NCI-H1105 treated with DMSO at 0.1 percent for 48 hours (cell line): Measurements from ENCODE around the gene JAM3.
"Not testable (repeated sequence)": the region's sequence is repeated elsewhere in the genome, so short reads cannot be mapped to it uniquely, and the experiment has no call there.

ENCODE experiments used
- DNase-seq: peaks from one replicate; lab custom pipeline; 2025; lab: John Stamatoyannopoulos, UW

The JAM3 gene

GRCh38 chr11:134062265-134063123 lies 6.4 kb upstream of the JAM3 start:
- DNase-seq: no peak

DNA sequence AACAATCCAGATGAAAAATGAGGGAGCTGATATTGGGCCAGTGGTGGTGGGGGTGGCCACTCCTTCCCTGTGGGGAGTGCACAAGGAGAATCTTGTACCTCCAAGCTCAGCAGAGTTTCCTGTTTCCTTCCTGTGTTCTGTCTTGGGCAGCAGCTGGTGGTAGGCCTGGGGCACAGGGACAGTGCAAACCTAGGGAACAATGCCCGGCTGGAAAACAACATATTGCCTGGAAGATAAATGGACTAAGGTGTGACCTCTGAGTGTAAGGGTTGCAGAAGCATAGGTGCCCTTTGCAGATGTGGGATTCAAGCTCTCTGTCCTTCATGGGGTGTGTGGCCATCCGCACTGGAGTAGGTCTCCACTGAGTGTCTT lies 5.8 kb upstream of the JAM3 start:
- no peak for DNase-seq

- DNase-seq: peak; percentile 90
Observed at GRCh38 chr11:134063991-134064747, 4.7 kb upstream of the JAM3 start.

DNA sequence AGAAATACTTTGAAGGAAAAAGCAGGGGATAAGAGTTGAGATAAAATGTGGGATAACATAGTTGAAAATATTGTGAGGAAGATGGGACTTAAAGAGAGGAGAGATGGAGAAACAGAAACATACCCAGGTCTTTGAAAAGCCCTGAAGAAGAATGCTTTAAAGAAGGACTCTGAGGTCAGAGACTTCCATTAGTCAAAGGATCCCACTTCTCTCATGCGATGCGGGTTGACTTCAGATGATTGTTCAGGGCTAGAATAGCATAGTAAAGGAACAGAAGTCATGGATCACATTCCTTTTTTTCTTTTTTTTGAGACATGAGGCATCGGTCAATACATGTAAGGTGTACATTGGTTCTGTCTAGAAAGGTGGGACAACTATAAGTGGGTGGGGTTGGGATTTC lies 3.5 kb upstream of the JAM3 start:
- no peak for DNase-seq

GRCh38 chr11:134066943-134067885 lies 1.7 kb upstream of the JAM3 start:
- no peak for DNase-seq

- DNase-seq: peak; percentile 61
Observed at GRCh38 chr11:134069426-134070341, 812 bp downstream of the JAM3 start.

DNA sequence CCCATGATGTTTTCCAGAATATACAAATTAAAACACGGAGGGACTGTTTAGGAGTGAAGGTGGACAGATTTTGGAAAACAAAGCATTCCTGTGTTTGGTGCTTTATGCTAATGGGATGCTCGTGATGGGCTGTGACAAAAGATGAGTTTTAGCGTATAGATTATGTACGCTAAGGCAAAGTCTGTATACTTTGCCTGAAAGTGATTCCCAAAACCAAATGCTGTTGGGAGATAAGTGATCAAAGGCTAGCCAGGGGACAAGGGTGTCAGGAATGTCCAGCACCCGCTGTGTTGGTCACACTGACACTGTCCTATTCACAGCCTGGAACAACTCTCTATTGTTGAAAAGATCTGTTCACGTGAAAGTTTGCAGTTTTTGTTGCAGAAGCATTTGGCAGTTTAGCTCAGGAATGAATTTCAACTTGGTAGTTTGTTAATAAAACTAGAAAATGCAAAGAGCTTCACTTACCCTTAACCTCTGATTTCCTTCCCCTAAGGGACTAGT lies 1.5 kb downstream of the JAM3 start:
- DNase-seq: no peak

DNA sequence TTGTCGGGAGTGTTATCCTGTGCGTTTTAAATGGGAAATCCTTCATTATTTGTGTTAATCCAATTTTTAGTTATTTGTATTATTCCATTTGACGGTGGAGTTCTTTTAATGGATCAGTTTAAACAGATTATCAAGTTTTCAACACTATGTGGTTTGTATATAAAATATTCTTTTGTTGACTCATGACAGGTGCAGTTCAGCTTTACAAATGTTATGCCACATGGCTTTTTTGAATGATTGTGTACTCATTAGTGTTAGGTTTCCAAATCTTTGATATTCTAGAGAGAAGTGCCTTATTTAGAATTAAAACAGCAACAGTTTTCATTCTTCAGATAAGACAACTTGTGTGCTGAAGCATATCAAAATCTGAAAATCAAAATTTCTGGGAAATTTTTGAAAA lies 2.4 kb downstream of the JAM3 start:
- DNase-seq: peak; percentile 92

DNA sequence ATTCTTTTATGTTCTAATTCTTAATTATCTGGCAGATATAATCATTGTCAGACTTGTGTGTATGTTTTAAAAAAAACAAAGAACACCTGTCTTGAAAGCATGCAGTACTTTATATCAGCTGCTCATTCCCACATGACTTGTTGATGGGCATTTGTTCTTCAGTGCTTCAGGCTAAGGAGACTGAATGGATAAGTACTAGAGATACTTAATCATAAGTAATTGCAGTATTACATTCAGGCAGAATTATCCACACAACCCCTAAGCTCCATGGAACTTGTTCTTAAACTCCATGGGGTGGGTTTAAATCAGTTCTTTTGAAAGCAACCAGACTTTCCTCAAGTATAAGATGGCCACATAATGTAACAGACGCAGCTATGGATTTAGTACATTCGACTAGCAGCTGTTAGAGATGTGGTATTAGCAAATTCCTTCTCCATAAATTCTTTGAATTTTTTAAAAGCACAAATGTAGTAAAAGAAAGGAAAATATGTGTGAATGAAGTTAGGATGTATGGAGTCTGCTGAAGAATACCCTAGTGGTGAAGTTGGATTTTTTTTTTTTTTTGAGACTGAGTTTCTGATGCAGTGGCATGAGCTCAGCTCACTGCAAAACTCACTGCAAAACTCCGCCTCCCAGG lies 3.0 kb downstream of the JAM3 start:
- DNase-seq: peak; percentile 95

DNA sequence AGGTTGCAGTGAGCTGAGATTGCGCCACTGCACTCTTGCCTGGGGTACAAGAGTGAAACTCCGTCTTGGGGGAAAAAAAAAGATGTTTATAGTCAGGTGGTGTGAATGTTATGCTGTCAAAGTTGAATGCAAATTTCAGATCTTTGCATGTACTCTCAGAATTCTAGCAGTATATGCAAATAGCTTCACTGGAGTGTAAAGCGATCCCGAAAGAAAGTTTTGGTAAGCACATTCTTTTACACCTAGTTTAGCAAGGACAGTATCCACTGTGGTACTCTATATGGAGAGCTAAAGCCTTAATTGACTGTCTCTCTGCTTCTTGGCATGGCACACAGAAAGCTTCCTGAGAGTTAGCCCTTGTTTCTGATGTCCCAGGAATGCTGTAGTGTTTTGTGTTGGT lies 4.0 kb downstream of the JAM3 start:
- DNase-seq: no peak

GRCh38 chr11:134074346-134074745 lies 5.5 kb downstream of the JAM3 start:
- DNase-seq: no peak

- no peak for DNase-seq
Observed at GRCh38 chr11:134074766-134075165, 5.9 kb downstream of the JAM3 start.

DNA sequence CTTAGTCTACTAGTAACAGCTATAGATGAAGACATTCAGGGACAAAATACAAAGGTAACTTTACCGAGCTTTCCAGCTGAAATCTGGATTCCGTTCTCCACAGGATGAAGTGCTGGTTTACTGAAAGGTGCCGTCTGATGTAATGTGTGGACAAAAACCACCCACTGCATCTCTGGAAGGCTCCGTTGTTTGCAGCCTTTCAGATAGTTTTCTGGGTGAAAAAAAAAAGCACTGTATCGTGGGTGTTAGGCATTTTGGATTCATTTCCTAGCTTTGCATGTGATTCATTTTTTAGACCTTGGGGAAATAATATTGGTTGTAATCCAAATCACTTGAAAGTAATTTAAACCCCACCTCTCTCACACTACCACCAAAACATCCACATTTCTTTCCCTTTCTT lies 10.4 kb downstream of the JAM3 start:
- DNase-seq: no peak

- not testable (repeated sequence) for DNase-seq
Observed at GRCh38 chr11:134081258-134081657, 12.4 kb downstream of the JAM3 start.

DNA sequence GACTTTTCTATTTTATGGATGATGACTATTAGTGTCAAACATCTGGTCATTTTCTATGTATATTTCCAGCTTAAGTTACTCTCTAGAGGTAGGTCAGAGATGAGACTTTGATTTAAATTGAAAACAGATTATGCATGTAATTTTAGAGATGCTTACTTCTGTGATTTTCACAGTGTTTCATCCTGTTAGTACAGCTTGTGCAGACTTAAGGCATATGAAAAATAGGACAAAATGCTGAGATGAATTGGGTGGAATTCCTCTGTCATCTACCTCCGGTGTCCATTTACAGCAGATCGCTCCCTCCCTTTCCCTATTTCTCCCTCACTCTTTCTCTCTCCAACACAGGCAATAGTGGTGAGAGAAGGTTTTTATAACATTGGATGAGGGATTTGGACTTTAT lies 14.1 kb downstream of the JAM3 start:
- DNase-seq: no peak

DNA sequence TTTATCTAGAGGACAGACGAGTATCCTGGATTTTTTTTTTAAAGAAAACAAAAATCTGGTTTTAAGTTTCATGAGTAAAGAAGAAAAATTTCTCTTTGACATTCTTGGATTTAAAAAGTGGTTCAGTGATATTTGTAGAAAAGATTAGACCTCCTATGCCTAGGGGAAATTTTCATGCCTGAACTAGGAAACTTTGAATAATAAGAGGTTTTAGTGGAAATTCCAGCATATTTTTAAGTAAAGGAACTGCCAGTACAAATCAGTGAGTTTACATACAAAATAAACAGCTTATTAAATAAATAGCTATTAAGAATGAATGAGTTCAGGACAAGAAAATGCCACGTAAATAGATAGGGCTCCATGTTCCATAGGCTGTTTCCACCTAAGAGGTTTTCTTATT lies 17.5 kb downstream of the JAM3 start:
- DNase-seq: no peak

DNA sequence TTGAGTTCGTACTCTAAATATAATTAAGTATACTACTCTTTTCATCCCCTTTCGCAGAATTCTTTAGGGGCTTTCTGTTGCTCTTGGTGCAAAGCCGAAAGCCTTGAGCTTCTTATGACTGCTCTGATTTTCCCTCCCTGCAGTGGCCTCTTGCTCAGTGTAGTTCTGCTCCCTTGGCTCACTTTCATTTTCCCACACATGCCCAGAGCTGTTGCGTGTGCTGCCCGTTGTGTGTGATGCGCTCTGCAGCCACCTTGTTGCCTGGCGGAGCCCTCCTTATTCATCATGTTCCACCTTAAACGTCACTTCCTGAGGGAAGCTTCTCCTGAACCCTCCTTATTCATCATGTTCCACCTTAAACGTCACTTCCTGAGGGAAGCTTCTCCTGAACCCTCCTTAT lies 23.1 kb downstream of the JAM3 start:
- not testable (repeated sequence) for DNase-seq

- DNase-seq: no peak
Observed at GRCh38 chr11:134097166-134097565, 28.3 kb downstream of the JAM3 start.

DNA sequence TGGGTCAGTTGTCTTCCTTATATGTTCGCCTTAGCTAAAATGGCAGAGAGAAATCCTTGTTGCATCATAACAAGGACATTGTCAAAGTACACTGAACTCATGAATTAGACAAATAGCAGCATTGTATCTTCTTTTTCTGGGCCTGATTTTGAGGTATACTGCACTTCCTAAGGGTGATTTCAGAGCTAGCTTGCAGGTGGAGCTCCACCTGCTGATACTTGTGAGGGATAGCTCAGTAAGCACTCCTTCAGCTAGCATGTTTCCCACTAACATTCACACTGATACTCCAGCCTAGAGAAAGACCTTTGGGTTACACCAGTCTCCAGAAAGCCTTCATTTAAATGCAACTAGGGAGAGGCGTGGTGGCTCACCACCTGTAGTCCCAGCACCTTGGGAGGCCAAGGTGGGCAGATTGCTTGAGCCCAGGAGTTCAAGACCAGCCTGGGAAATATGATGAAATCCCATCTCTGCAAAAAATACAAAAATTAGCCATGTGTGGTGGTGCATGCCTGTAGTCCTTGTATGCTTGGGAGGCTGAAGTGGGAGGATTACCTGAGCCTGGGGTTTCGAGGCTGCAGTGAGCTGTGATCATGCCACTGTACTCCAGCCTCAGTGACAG lies 29.8 kb downstream of the JAM3 start:
- DNase-seq: peak; percentile 21

DNA sequence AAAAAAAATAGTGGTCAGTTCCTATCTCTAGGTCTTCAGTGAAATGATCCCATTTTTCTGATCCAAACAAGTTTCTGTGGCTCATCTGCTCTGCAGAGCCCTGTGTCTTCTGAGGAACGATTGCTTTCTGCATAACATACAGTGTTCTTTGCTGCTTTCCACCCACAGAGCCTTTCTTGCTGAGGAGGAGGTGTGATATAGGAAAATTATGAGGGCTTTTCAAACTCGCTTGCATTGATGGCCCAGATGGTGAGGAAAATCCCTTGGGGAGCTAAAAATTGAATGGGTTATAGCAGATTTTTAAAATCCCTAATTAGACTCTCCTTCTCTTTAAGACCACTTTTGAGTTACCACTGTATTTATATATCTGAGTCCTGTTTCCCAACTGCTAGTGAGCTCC lies 31.3 kb downstream of the JAM3 start:
- no peak for DNase-seq
